Measurements from ENCODE around the gene RBMS3.
"Not testable (repeated sequence)": the region's sequence is repeated elsewhere in the genome, so short reads cannot be mapped to it uniquely, and the experiment has no call there.

- TF ChIP-seq POLR2A (IDR thresholded peaks at IDR 0.05; ENCODE audit: low read length); GATA1 (IDR thresholded peaks at IDR 0.05; ENCODE audit: low read depth, low read length): not testable (repeated sequence)
Observed at GRCh38 chr3:29360289-29360688, 79.4 kb downstream of the RBMS3 start.

All from erythroblast (primary cell).